ENCODE data around the gene SERTAD4. TPM values are rescaled to one million over a fixed set of nuclear protein-coding genes. Genes with fewer than 3 reads are reported as not detected.

The SERTAD4 gene
- total and polyA plus RNA-seq, 2 experiments from 2014 or later: 2.8 to 3.0 TPM

- Histone ChIP-seq H3K9me3 (ENCODE audit: low read depth) (no peaks in the 10 kb centered on the region), H2AFZ (no peak overlapping the region), H3K27me3 (peaks cover 7% of the 10 kb centered on the region), H3K4me1 (ENCODE audit: insufficient read depth) (peaks cover 12% of the 10 kb centered on the region), H4K20me1 (ENCODE audit: insufficient read depth, poor library complexity, severe bottlenecking) (no peaks in the 10 kb centered on the region), H3K4me2 (peak overlapping the region; percentile 50), H3K36me3 (replicated peaks; ENCODE audit: insufficient read depth, low read depth) (no peaks in the 10 kb centered on the region), H3K27ac (peak overlapping the region; percentile 65), H3K79me2 (no peaks in the 10 kb centered on the region), H3K9me2 (replicated peaks; ENCODE audit: insufficient read depth) (no peaks in the 10 kb centered on the region), H3K4me3 (no peak overlapping the region)
- TF ChIP-seq EZH2phosphoT487 (IDR thresholded peaks at IDR 0.05; ENCODE audit: low read depth, severe bottlenecking, unreplicated experiment) (no peak), EZH2 (IDR thresholded peaks at IDR 0.05; ENCODE audit: borderline replicate concordance) (no peak)
- WGBS (ENCODE audit: low lambda C conversion rate, missing lambda C conversion rate): 44% methylated on average over 5 of the region's 5 CpGs
- DNase-seq (ENCODE audit: low spot score): no peak
Measured at GRCh38 chr1:210223226-210223904, 9.2 kb upstream of the SERTAD4 start.

GRCh38 chr1:210228158-210228557 lies 4.4 kb upstream of the SERTAD4 start:
- Histone ChIP-seq H2AFZ (no peak overlapping the region), H3K4me3 (no peak overlapping the region), H3K9me2 (replicated peaks; ENCODE audit: insufficient read depth) (no peaks in the 10 kb centered on the region), H3K27me3 (peaks cover 30% of the 10 kb centered on the region), H3K4me1 (ENCODE audit: insufficient read depth) (peaks cover 4% of the 10 kb centered on the region), H3K36me3 (replicated peaks; ENCODE audit: insufficient read depth, low read depth) (no peaks in the 10 kb centered on the region), H4K20me1 (ENCODE audit: insufficient read depth, poor library complexity, severe bottlenecking) (no peaks in the 10 kb centered on the region), H3K79me2 (no peaks in the 10 kb centered on the region), H3K9me3 (ENCODE audit: low read depth) (no peaks in the 10 kb centered on the region), H3K4me2 (no peak overlapping the region), H3K27ac (no peak overlapping the region)
- no peak for DNase-seq (ENCODE audit: low spot score)
- TF ChIP-seq EZH2phosphoT487 (IDR thresholded peaks at IDR 0.05; ENCODE audit: low read depth, severe bottlenecking, unreplicated experiment) (no peak), CTCF (IDR thresholded peaks at IDR 0.05; ENCODE audit: poor library complexity) (no peak), EZH2 (IDR thresholded peaks at IDR 0.05; ENCODE audit: borderline replicate concordance) (no peak)
- 79% methylated on average over 1 of the region's 1 CpG for WGBS (ENCODE audit: low lambda C conversion rate, missing lambda C conversion rate)

GRCh38 chr1:210230149-210230695 lies 2.4 kb upstream of the SERTAD4 start:
- H3K79me2 ChIP-seq: no peaks in the 10 kb centered on the region
- H3K4me3 ChIP-seq: no peak overlapping the region
- no peaks in the 10 kb centered on the region for H3K36me3 ChIP-seq (replicated peaks; ENCODE audit: insufficient read depth, low read depth)
- no peak overlapping the region for H3K4me2 ChIP-seq
- no peaks in the 10 kb centered on the region for H3K9me2 ChIP-seq (replicated peaks; ENCODE audit: insufficient read depth)
- H4K20me1 ChIP-seq (ENCODE audit: insufficient read depth, poor library complexity, severe bottlenecking): no peaks in the 10 kb centered on the region
- H3K27ac ChIP-seq: no peak overlapping the region
- H3K9me3 ChIP-seq (ENCODE audit: low read depth): no peaks in the 10 kb centered on the region
- no peak for DNase-seq (ENCODE audit: low spot score)
- peaks cover 44% of the 10 kb centered on the region for H3K27me3 ChIP-seq
- no peak for TF ChIP-seq EZH2 (IDR thresholded peaks at IDR 0.05; ENCODE audit: borderline replicate concordance)
- TF ChIP-seq CTCF (IDR thresholded peaks at IDR 0.05; ENCODE audit: poor library complexity): no peak
- no peak for TF ChIP-seq EZH2phosphoT487 (IDR thresholded peaks at IDR 0.05; ENCODE audit: low read depth, severe bottlenecking, unreplicated experiment)
- no peak overlapping the region for H2AFZ ChIP-seq
- no peaks in the 10 kb centered on the region for H3K4me1 ChIP-seq (ENCODE audit: insufficient read depth)

GRCh38 chr1:210231846-210232510 lies 618 bp upstream of the SERTAD4 start:
- no peaks in the 10 kb centered on the region for H4K20me1 ChIP-seq (ENCODE audit: insufficient read depth, poor library complexity, severe bottlenecking)
- H3K9me3 ChIP-seq (ENCODE audit: low read depth): no peaks in the 10 kb centered on the region
- TF ChIP-seq EZH2phosphoT487 (IDR thresholded peaks at IDR 0.05; ENCODE audit: low read depth, severe bottlenecking, unreplicated experiment) (no peak), EZH2 (IDR thresholded peaks at IDR 0.05; ENCODE audit: borderline replicate concordance) (no peak), CTCF (IDR thresholded peaks at IDR 0.05; ENCODE audit: poor library complexity) (no peak)
- peaks cover 6% of the 10 kb centered on the region for H3K4me1 ChIP-seq (ENCODE audit: insufficient read depth)
- no peaks in the 10 kb centered on the region for H3K79me2 ChIP-seq
- 11% methylated on average over 13 of the region's 20 CpGs for WGBS (ENCODE audit: low lambda C conversion rate, missing lambda C conversion rate)
- H3K27me3 ChIP-seq: peaks cover 56% of the 10 kb centered on the region
- H3K4me2 ChIP-seq: peak overlapping the region; percentile 95
- H3K9me2 ChIP-seq (replicated peaks; ENCODE audit: insufficient read depth): no peaks in the 10 kb centered on the region
- DNase-seq (ENCODE audit: low spot score): peak; percentile 46
- H2AFZ ChIP-seq: no peak overlapping the region
- peak overlapping the region; percentile 43 for H3K27ac ChIP-seq
- H3K36me3 ChIP-seq (replicated peaks; ENCODE audit: insufficient read depth, low read depth): no peaks in the 10 kb centered on the region
- H3K4me3 ChIP-seq: peak overlapping the region; percentile 71

All from hepatocyte (in vitro differentiated cells).